CD4-positive, CD25-positive, alpha-beta regulatory T cell (primary cell): ENCODE results near the gene CTNNA1. TPM values are rescaled to one million over a fixed set of nuclear protein-coding genes. Genes with fewer than 3 reads are reported as not detected.
"Not testable (repeated sequence)": the region's sequence is repeated elsewhere in the genome, so short reads cannot be mapped to it uniquely, and the experiment has no call there.

ENCODE experiments used
- ATAC-seq, 2 donors: fragments of 150-1000 bp; cut with Tn5 transposase; one replicate each; pipeline ENCODE4 v1.10.0; 2021; ENCODE audit warnings: low read depth in 2 of 2, moderate number of reproducible peaks in 2 of 2, moderate library complexity in 1 of 2
- DNase-seq, 3 donors: peaks; one replicate each; pipeline versions ENCODE4 v3.0.0 to v3.0.0-alpha.2; 2012 to 2022; ENCODE audit warnings: mixed read lengths in 1 of 3
- H3K27ac ChIP-seq: one replicate; pipeline ENCODE4 v1.7.0; 2013; ENCODE audit warnings: mild to moderate bottlenecking, low read length; ENCODE audit not compliant: insufficient read depth, poor library complexity, severe bottlenecking
- H3K27me3 ChIP-seq: one replicate; pipeline ENCODE4 v1.7.0; 2013; ENCODE audit warnings: low read length; ENCODE audit not compliant: control insufficient read depth, insufficient read depth
- H3K36me3 ChIP-seq: one replicate; pipeline ENCODE4 v1.7.0; 2013; ENCODE audit warnings: mild to moderate bottlenecking, low read length, moderate library complexity; ENCODE audit not compliant: control insufficient read depth, insufficient read depth
- H3K4me1 ChIP-seq: 2 replicates; pipeline ENCODE4 v1.7.0; 2013; ENCODE audit warnings: mild to moderate bottlenecking, low read length; ENCODE audit not compliant: insufficient read depth, control insufficient read depth, poor library complexity, severe bottlenecking
- H3K4me3 ChIP-seq: one replicate; pipeline ENCODE4 v1.7.0; 2013; ENCODE audit warnings: low read depth, mild to moderate bottlenecking, low read length, moderate library complexity
- H3K9me3 ChIP-seq, 2 experiments: 1 replicate in 1 of 2; 2 replicates in 1 of 2; pipeline ENCODE4 v1.7.0; 2013; ENCODE audit warnings: low read length in 2 of 2, mild to moderate bottlenecking in 1 of 2, moderate library complexity in 1 of 2; ENCODE audit not compliant: control insufficient read depth in 2 of 2
- H3K27ac Mint-ChIP-seq, 3 donors: one replicate each; pipeline ENCODE4 v1.8.0; 2020 to 2022; ENCODE audit warnings: mild to moderate bottlenecking in 3 of 3, mixed read lengths in 3 of 3, moderate library complexity in 2 of 3
- H3K27me3 Mint-ChIP-seq: one replicate; pipeline ENCODE4 v1.8.0; 2022; ENCODE audit warnings: mild to moderate bottlenecking, mixed read lengths
- H3K36me3 Mint-ChIP-seq: one replicate; pipeline ENCODE4 v1.8.0; 2020; ENCODE audit warnings: mixed read lengths
- H3K4me1 Mint-ChIP-seq, 4 donors: one replicate each; pipeline ENCODE4 v1.8.0; 2020 to 2022; ENCODE audit warnings: mixed read lengths in 4 of 4, mild to moderate bottlenecking in 1 of 4
- H3K4me3 Mint-ChIP-seq, 4 donors: one replicate each; pipeline ENCODE4 v1.8.0; 2020 to 2022; ENCODE audit warnings: mild to moderate bottlenecking in 4 of 4, mixed read lengths in 4 of 4, moderate library complexity in 3 of 4
- H3K9me3 Mint-ChIP-seq, 7 donors: one replicate each; pipeline ENCODE4 v1.8.0; 2020 to 2022; ENCODE audit warnings: mixed read lengths in 7 of 7, mild to moderate bottlenecking in 3 of 7, moderate library complexity in 2 of 7
- polyA plus RNA-seq, 4 donors: library from polyadenylated mRNA; unstranded; fragments of 300-500 nt; fragmentation: Illumina TruSeq; gene quantifications; one replicate each; pipeline ENCODE4 v1.2.3, GENCODE V29; 2021
- total RNA-seq: library from RNA; stranded (reverse); gene quantifications from one replicate; pipeline ENCODE4 v1.2.3, GENCODE V29; 2022

The CTNNA1 gene
- total and polyA plus RNA-seq, 5 donors from 2014 or later = 8.9 to 48.6 (median 13.5) TPM

DNA sequence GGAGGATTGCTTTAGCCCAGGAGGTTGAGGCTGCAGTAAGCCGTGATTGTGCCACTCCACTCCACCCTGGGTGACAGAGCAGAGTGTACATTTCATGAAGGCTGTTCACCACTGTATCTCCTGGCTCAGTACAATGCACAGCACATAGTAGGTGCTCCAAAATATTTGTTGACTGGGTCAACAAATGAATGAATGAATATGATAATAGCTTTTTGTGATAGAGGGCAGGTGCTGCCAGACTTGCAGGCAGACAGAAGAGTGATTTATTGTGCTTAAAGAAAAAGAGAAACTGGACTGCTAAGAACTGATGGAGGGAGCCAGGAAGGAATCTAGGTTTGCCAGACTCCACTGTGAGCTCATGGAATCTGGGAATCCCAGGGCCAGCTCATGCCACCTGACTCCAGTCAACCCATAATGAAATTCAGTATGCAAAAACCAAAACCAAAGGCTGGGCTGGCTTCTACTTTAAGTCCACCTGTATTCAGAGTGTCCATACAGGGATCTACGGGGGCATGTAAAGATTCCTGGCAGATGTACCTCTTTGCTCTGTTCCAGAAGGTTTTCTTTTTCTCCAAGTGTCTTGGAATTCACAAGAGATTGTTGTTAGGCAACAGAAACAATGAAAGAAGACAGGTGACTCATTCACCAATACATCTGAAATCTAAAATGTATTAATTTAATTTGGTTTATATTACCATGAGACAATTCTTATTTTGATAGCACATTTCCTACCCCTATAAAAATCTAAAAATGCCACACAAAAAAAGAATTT, 15.5 kb upstream of the CTNNA1 start:
- Histone ChIP-seq H3K4me3 (no peak overlapping the region), H3K36me3 (no peaks in the 10 kb centered on the region), H3K27me3 (no peaks in the 10 kb centered on the region), H3K27ac (no peak overlapping the region), H3K9me3 (no peaks in the 10 kb centered on the region), H3K4me1 (peaks cover 3% of the 10 kb centered on the region)
- Mint-ChIP-seq H3K4me3 (no peak overlapping the region), H3K9me3 (peaks cover 0 to 3% (median 0%) of the 10 kb centered on the region in 7 donors), H3K4me1 (peaks cover 0 to 20% (median 7%) of the 10 kb centered on the region in 4 donors), H3K27ac (no peak overlapping the region), H3K36me3 (no peaks in the 10 kb centered on the region), H3K27me3 (peaks cover 8% of the 10 kb centered on the region)
- ATAC-seq (no peak), DNase-seq (no peak)

- Mint-ChIP-seq H3K36me3 (no peaks in the 10 kb centered on the region), H3K9me3 (no peaks in the 10 kb centered on the region), H3K4me1 (peaks cover 0 to 24% (median 9%) of the 10 kb centered on the region in 4 donors), H3K27ac (no peak overlapping the region), H3K4me3 (peak overlapping the region in 1 of 4 donors; percentile 81), H3K27me3 (peaks cover 7% of the 10 kb centered on the region)
- DNase-seq (no peak), ATAC-seq (no peak)
- Histone ChIP-seq H3K9me3 (no peaks in the 10 kb centered on the region), H3K27ac (no peak overlapping the region), H3K4me1 (peaks cover 4% of the 10 kb centered on the region), H3K4me3 (no peak overlapping the region), H3K36me3 (no peaks in the 10 kb centered on the region), H3K27me3 (no peaks in the 10 kb centered on the region)
Measured at GRCh38 chr5:138738399-138738798, 14.8 kb upstream of the CTNNA1 start.

DNA sequence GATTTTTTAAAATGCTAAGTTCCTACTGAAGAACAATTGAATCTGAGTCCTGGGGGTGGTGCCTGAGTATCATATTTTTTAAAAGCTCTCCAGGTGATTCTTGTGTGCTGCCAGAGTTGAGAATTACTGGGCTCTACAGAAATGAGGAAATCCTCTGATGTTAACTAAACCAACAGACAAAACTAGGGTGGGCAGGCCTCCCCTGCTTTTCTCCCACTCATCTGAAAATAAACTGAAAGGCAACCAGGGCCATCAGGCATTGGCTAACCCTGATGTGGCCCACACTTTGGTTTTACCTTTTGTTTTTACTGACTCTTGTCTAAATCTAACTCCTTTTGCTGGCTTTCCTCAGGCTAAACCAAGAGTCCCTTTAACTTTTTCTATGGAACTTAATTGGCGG, 13.3 kb upstream of the CTNNA1 start:
- H3K4me3 Mint-ChIP-seq = no peak overlapping the region
- Histone ChIP-seq H3K27me3 (no peaks in the 10 kb centered on the region), H3K36me3 (no peaks in the 10 kb centered on the region), H3K9me3 (no peaks in the 10 kb centered on the region), H3K27ac (no peak overlapping the region), H3K4me1 (peaks cover 4% of the 10 kb centered on the region), H3K4me3 (no peak overlapping the region)
- peaks cover 10% of the 10 kb centered on the region for H3K27me3 Mint-ChIP-seq
- DNase-seq = no peak
- H3K4me1 Mint-ChIP-seq = peaks cover 0 to 24% (median 9%) of the 10 kb centered on the region in 4 donors
- H3K27ac Mint-ChIP-seq = no peak overlapping the region
- H3K9me3 Mint-ChIP-seq = peaks cover 0 to 1% (median 0%) of the 10 kb centered on the region in 7 donors
- no peaks in the 10 kb centered on the region for H3K36me3 Mint-ChIP-seq
- no peak for ATAC-seq

DNA sequence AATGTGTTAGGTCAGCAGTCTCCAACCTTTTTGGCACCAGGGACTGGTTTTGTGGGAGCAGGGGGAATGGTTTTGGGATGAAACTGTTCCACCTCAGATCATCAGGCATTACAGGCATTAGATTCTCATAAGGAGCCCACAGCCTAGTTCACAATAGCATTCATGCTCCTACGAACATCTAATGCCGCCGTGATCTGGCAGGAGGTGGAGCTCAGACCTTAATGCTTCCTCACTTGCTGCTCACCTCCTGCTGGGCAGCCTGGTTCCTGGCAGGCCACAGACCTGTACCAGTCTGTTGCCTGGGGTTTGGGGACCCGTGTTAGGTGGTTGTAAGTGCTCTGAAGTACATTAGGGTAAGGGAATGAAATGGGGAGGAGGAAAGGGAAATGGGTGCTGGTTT, 9.7 kb upstream of the CTNNA1 start:
- Mint-ChIP-seq H3K9me3 (peaks cover 0 to 1% (median 0%) of the 10 kb centered on the region in 7 donors), H3K27me3 (peaks cover 6% of the 10 kb centered on the region), H3K4me1 (peaks cover 0 to 15% (median 9%) of the 10 kb centered on the region in 4 donors), H3K36me3 (no peaks in the 10 kb centered on the region), H3K27ac (no peak overlapping the region), H3K4me3 (no peak overlapping the region)
- peaks cover 4% of the 10 kb centered on the region for H3K4me1 ChIP-seq
- no peak overlapping the region for H3K27ac ChIP-seq
- H3K27me3 ChIP-seq = no peaks in the 10 kb centered on the region
- no peaks in the 10 kb centered on the region for H3K9me3 ChIP-seq
- ATAC-seq (no peak), DNase-seq (no peak)
- H3K36me3 ChIP-seq = no peaks in the 10 kb centered on the region
- H3K4me3 ChIP-seq = no peak overlapping the region

GRCh38 chr5:138745268-138745667, 8.0 kb upstream of the CTNNA1 start:
- no peaks in the 10 kb centered on the region for H3K36me3 ChIP-seq
- peaks cover 0 to 15% (median 9%) of the 10 kb centered on the region in 4 donors for H3K4me1 Mint-ChIP-seq
- no peaks in the 10 kb centered on the region for H3K36me3 Mint-ChIP-seq
- no peak overlapping the region for H3K27ac ChIP-seq
- no peak overlapping the region for H3K4me3 ChIP-seq
- H3K9me3 Mint-ChIP-seq = peaks cover 0 to 1% (median 0%) of the 10 kb centered on the region in 7 donors
- peaks cover 4% of the 10 kb centered on the region for H3K4me1 ChIP-seq
- no peak for ATAC-seq
- no peaks in the 10 kb centered on the region for H3K9me3 ChIP-seq
- H3K4me3 Mint-ChIP-seq = no peak overlapping the region
- no peak for DNase-seq
- H3K27me3 ChIP-seq = no peaks in the 10 kb centered on the region
- H3K27ac Mint-ChIP-seq = no peak overlapping the region
- peaks cover 6% of the 10 kb centered on the region for H3K27me3 Mint-ChIP-seq

DNA sequence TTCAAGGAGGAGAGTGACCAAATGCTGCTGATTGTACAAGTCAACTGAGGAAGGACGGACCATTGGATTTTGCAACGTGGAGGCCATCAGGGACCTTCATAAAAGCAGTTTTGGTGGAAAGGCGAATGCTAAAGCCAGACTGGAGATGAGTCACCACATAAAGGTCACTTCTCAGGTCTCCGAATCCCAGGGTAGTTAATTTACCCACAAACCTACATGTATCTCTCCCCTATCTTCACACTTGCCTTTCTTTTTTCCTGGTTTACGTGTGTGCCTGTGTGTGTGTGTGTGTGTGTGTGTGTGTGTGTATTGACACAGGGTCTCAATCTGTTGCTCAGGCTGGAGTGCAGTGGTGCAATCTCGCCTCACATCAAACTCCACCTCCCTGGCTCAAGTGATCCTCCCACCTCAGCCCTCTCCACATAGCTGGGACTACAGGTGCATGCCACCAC, 4.6 kb upstream of the CTNNA1 start:
- Mint-ChIP-seq H3K36me3 (no peaks in the 10 kb centered on the region), H3K4me3 (peak overlapping the region in 1 of 4 donors; percentile 23), H3K9me3 (peaks cover 0 to 1% (median 0%) of the 10 kb centered on the region in 7 donors), H3K27ac (no peak overlapping the region), H3K4me1 (peaks cover 0 to 11% (median 7%) of the 10 kb centered on the region in 4 donors), H3K27me3 (peaks cover 16% of the 10 kb centered on the region)
- no peaks in the 10 kb centered on the region for H3K27me3 ChIP-seq
- peaks cover 7% of the 10 kb centered on the region for H3K4me1 ChIP-seq
- H3K4me3 ChIP-seq = no peak overlapping the region
- ATAC-seq (no peak), DNase-seq (no peak)
- H3K9me3 ChIP-seq = no peaks in the 10 kb centered on the region
- H3K27ac ChIP-seq = no peak overlapping the region
- H3K36me3 ChIP-seq = no peaks in the 10 kb centered on the region

DNA sequence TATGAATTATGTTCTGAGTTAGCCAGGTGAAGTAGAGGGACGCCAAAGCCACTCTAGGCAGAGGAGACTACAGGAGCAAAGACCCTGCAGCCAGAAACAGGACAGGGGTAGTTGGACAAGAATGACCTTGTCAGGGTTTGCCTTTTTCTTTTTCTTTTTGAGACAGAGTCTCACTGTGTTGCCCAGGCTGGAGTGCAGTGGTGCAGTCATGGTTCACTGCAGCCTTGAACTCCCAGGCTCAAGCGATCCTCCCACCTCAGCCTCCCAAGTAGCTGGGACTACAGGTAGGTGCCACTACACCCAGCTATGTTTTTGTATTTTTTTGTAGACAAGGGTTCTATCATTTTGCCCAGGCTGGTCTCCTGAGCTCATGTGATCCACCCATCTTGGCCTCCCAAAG, 1.9 kb upstream of the CTNNA1 start:
- not testable (repeated sequence) for H3K9me3 ChIP-seq, H3K36me3 Mint-ChIP-seq, DNase-seq, H3K27ac ChIP-seq, H3K4me3 ChIP-seq, H3K27me3 ChIP-seq, H3K9me3 Mint-ChIP-seq, ATAC-seq, H3K36me3 ChIP-seq
- H3K4me1 ChIP-seq = peaks cover 21% of the 10 kb centered on the region
- H3K27me3 Mint-ChIP-seq = peaks cover 21% of the 10 kb centered on the region
- H3K4me3 Mint-ChIP-seq = peak overlapping the region in 3 of 4 donors; percentile 13 to 91 (median 68)
- H3K27ac Mint-ChIP-seq = peak overlapping the region in 1 of 3 donors; percentile 78
- H3K4me1 Mint-ChIP-seq = peaks cover 14 to 29% (median 20%) of the 10 kb centered on the region in 4 donors
